ENCODE data around the gene CELSR1. TPM values are rescaled to one million over a fixed set of nuclear protein-coding genes. Genes with fewer than 3 reads are reported as not detected.

Gene CELSR1
- total and polyA plus RNA-seq, 2 of the 13 experiments (the other 11 are each of a cell fraction or from before 2014, with no cell fraction given) = 0.78 to 1.8 TPM

DNA sequence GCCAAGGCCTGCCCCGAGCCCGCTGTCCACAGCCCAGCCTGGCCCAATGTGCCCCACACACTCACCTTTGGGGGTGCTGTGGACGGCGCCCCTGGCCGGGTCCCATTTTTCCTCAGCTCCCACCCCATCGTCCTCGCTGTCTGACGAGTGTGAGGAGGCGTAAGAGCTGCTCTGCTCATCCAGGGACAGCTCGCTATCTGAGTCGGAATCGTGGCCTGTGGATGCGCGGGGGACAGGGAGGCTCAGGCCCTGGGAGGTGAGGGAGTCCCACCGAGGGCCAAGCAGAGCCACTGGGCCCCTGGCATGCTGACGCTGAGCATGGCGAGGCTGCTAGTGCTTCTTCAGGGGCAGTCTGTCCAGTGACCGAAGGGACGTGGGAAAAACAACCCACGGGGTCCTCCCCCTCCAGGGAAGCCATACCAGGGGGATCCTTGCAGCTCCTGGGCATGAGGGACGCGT, 172.2 kb downstream of the CELSR1 start:
- Histone ChIP-seq H2AFZ (ENCODE audit: low read length) (no peak overlapping the region), H3K27ac (ENCODE audit: extremely low read length, insufficient read depth, low read length) (no peak overlapping the region), H3K27me3 (ENCODE audit: control insufficient read depth in 1 of 2, insufficient read depth in 2 of 2, low read length in 2 of 2) (no peaks in the 10 kb centered on the region), H3K36me3 (replicated peaks in 1 of 2; ENCODE audit: control insufficient read depth in 1 of 2, insufficient read depth in 2 of 2, low read length in 2 of 2) (no peaks in the 10 kb centered on the region), H4K20me1 (ENCODE audit: insufficient read depth, low read length) (no peaks in the 10 kb centered on the region), H3K4me1 (ENCODE audit: insufficient read depth, low read length) (peaks cover 39% of the 10 kb centered on the region), H3K79me2 (ENCODE audit: insufficient read depth, low read length) (no peaks in the 10 kb centered on the region), H3K9ac (ENCODE audit: insufficient read depth, low read depth, low read length) (no peak overlapping the region), H3K9me3 (ENCODE audit: low read length) (no peaks in the 10 kb centered on the region), H3K4me3 (replicated peaks in 1 of 3; ENCODE audit: insufficient read depth in 1 of 3, low read depth in 2 of 3, low read length in 3 of 3) (no peak overlapping the region), H3K4me2 (ENCODE audit: low read depth, low read length) (no peak overlapping the region)
- BruUV-seq (replicated peaks) = no TSS peak
- in situ Hi-C loops (cut with HindIII; ENCODE audit: extremely low pct_ligation_motif_present, low pct_unique_long_range_greater_than_20kb) = loop anchor here (5.0 kb wide), 2 partner anchors 77 to 172 kb away; partner anchors contain the start of gene CELSR1
- TF ChIP-seq SNAPC5 (CRISPR knock-in tag; IDR thresholded peaks at IDR 0.05; ENCODE audit: borderline replicate concordance) (no peak), PAWR (CRISPR knock-in tag; IDR thresholded peaks at IDR 0.05; ENCODE audit: borderline replicate concordance) (no peak), TRAFD1 (CRISPR knock-in tag; IDR thresholded peaks at IDR 0.05; ENCODE audit: borderline replicate concordance) (no peak), TRIM24 (CRISPR knock-in tag; IDR thresholded peaks at IDR 0.05) (no peak), ZNF234 (CRISPR knock-in tag; conservative IDR thresholded peaks at IDR 0.05) (no peak), ZNF850 (CRISPR knock-in tag; conservative IDR thresholded peaks at IDR 0.05) (no peak), EED (CRISPR knock-in tag; IDR thresholded peaks at IDR 0.05) (no peak), CREB3 (CRISPR knock-in tag; IDR thresholded peaks at IDR 0.05) (no peak), PRMT3 (CRISPR knock-in tag; IDR thresholded peaks at IDR 0.05; ENCODE audit: borderline replicate concordance, low read depth) (no peak)
- TF ChIP-seq, protein P1, sequence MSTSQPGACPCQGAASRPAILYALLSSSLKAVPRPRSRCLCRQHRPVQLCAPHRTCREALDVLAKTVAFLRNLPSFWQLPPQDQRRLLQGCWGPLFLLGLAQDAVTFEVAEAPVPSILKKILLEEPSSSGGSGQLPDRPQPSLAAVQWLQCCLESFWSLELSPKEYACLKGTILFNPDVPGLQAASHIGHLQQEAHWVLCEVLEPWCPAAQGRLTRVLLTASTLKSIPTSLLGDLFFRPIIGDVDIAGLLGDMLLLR (CRISPR knock-in tag; IDR thresholded peaks at IDR 0.05) = no peak
- intact Hi-C loops (cut with micrococcal nuclease; ENCODE audit: unreplicated experiment) = no loop called here
- FAIRE-seq = no peak
- WGBS (ENCODE audit: low lambda C conversion rate) = 95% methylated on average over 19 of the region's 22 CpGs
- DNase-seq (ENCODE audit: low spot score) = no peak
- POLR2A ChIA-PET = no interaction called here
- CTCF ChIA-PET (ENCODE audit: low intra/inter-chr PET ratio, low total read pairs) = no interaction called here
- ATAC-seq = no peak
